Mucosa of gallbladder (tissue), 1 donor: ENCODE data around the gene OR6C65. TPM values are rescaled to one million over a fixed set of nuclear protein-coding genes. Genes with fewer than 3 reads are reported as not detected.
"Not testable (repeated sequence)": the region's sequence is repeated elsewhere in the genome, so short reads cannot be mapped to it uniquely, and the experiment has no call there.

ENCODE experiments used
- DNase-seq: peaks from one replicate; pipeline ENCODE4 v3.0.0-alpha.2; 2020; ENCODE audit warnings: low spot score
- total RNA-seq: library from RNA; stranded (reverse); gene quantifications from one replicate; pipeline ENCODE4 v1.2.1, GENCODE V29; 2021
- donor health status: DM: no; HTN: no; CAD: no.

The OR6C65 gene
- total RNA-seq, result not detected

DNA sequence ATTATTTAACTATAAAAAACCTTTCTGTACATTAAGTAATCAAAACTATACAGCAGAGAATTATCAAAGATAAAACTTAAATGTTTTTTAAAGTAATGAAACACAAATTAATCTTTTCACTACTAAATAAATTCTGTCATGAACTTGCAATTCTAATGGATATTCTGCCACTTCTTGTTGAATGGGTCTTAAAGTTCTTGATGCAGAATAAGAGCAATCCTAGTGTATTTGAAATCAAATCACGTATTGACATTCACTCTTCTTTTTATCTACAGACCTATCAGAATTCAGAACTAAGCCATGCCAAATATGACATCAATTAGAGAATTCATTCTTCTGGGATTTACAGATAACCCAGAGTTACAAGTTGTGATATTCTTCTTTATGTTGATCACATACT, at the start of gene OR6C65:
Gene OR6C65 (plus strand): TSS at position 301 of the 400 bp plus-strand sequence. CDS start 0 bp downstream, at position 301.
- no peak for DNase-seq

DNA sequence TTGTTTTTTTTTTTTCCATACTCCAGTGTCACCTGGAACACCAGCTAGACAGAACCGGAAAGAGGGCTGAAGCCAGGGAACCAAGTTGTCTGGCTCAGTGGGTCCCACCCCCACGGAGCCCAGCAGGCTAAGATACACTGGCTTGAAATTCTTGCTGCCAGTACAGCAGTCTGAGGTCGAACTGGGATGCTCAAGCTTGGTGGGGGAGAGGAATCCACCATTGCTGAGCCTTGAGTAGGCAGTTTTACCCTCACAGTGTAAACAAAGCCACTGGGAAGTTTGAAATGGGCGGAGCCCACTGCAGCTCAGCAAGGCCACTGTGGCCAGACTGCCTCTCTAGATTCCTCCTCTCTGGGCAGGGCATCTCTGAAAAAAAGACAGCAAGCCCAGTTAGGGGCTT, 45.0 kb upstream of the OR6C65 start:
- not testable (repeated sequence) for DNase-seq

DNA sequence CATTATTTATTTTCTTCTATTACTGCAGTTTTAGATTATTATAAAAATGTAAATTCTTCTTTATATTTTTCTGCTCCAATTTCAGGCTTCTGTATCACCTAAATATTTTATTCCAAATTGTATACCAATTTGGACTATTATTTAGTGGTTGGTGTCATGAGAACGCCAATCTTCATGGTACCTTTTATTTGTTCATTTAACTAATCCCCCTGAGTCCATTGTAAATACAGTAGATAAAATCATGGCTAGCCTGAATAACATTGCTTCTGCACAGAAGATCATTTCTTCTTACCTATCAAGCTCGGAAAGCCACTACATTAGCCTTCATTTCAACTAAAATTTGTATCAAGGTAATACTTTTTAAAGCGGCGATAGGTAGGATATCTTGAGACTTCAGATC, 37.7 kb upstream of the OR6C65 start, which contains the start of gene OR6C75:
Gene OR6C75 (plus strand): TSS at position 301 of the 400 bp plus-strand sequence. CDS start 2,136 bp downstream, outside the sequence.
- no peak for DNase-seq

DNA sequence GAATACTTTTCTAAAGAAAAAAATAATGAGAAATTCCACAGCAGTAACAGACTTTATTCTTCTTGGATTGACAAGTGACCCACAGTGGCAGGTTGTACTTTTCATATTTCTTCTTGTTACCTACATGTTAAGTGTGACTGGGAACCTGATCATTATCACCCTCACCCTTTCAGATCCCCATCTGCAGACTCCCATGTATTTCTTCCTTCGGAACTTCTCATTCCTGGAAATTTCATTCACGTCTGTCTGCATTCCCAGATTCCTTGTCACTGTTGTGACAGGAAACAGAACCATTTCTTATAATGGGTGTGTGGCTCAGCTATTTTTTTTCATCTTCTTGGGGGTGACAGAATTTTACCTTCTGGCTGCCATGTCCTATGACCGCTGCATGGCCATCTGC, 35.2 kb upstream of the OR6C65 start:
- no peak for DNase-seq

DNA sequence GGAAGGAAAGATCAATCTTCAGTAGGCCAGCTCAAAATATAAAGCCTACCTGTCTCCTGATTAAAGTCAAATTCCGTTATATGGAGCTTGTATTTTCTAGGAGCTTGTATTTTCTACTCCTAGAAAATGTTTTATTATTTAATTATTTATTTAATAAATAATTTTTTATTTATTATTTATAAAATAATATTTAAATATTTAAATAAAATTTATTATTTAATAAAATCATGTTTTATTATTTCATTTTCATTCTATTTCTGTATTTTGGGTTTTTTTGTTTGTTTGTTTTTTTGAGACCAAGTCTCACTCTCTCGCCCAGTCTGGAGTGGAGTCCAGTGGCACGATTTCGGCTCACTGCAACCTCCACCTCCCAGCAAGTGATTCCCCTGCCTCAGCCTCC, 27.8 kb upstream of the OR6C65 start:
- no peak for DNase-seq

DNA sequence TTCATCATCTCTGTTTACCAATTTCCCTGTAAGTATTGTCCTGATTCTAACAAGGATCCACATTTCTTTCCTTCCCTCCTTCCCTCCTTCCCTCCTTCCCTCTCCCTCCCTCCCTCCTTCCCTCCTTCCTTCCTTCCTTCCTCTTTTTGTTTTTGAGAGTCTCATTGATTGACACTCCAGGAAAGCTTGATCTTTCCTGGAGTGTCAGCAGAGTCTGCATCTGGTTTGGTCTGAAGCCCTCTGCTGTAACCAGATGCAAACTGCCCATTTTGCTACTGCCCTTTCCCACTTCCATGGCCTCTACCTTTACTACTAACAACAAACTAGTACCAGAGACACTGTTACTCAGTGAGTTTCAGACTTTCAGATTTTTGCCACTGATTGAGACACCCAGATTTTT, 14.4 kb upstream of the OR6C65 start:
- DNase-seq, result no peak

DNA sequence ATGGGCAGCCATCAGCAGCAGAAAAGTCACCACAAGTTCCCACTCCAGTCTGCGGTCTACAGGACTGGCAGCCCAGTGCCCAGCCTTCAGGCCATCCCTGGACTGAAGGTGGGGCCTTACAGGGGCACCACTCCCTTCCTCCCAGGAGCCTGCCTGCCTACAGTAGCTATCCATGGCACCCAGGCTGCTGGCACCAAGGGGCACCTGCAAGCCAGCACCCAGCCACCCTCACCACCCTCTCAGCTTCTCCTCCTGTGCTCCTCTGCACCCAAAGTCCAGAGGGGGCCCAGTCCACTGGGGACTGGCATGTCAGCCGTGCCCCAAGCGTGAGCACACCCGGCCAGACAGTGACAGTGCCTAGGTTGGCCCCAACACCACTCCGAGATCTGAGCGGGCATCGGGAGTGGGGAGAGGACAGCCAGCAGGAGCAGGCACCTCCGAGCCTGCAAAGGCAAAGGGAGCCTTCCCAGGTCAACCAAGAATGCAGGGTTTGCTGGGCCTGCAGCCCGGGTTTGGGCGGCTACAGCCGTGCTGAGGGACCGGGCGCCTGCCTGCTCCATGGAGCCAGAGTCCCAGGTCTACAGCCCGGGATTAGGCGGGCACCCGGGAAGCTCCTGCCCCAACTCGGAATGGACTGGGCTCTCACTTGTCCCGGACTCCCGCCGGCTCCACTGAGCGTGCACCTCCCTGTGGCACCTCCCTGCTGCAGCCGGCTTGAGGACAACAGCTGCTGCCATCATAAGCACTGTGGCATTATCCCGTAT, 8.1 kb upstream of the OR6C65 start:
- DNase-seq, result no peak

DNA sequence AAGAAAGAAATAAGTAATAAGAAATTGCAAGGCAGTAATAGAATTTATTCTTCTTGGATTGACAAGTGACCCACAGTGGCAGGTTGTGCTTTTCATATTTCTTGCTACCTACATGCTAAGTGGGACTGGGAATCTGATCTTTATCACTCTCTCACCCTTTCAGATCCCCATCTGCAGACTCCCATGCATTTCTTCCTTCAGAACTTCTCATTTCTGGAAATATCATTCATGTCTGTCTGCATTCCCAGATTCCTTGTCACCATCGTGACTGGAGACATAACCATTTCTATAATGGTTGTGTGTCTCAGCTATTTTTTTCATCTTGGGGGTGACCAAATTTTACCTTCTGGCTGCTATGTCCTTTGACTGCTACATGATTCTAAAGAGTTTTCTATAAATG, 4.0 kb upstream of the OR6C65 start:
- DNase-seq, result no peak

DNA sequence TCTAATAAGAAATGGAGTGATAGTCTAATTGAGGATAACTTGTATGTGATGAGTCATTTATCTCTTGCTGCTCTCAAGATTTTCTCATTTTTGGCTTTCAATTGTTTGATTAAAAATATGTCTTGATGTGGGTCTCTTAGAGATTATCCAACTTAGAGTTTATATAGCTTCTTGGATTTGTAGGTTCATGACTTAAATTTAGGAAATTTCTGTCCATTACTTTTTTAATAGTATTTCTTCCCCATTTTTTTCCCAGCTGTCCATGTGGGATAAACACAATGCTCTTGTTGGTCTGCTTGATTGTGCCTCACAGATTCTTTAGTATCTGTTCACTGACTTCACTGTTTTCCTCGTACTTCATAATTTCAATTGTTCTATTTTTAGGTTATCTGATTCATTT, 7.5 kb downstream of the OR6C65 start:
- no peak for DNase-seq

DNA sequence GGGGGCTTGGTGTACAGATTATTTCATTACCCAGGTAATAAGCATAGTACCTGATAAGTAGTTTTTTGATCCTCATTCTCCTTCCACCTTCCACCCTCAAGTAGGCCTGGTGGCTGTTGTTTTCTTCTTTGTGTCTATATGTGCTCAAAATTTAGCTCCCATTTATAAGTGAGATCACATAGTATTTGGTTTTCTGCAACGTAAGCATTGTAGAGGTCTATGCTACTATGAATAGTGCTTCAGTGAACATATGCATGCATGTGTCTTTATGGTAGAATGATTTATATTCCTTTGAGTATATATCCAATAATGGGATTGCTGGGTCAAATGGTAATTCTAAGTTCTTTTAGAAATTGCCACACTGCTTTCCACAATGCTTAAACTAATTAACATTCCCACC, 8.8 kb downstream of the OR6C65 start:
- not testable (repeated sequence) for DNase-seq

DNA sequence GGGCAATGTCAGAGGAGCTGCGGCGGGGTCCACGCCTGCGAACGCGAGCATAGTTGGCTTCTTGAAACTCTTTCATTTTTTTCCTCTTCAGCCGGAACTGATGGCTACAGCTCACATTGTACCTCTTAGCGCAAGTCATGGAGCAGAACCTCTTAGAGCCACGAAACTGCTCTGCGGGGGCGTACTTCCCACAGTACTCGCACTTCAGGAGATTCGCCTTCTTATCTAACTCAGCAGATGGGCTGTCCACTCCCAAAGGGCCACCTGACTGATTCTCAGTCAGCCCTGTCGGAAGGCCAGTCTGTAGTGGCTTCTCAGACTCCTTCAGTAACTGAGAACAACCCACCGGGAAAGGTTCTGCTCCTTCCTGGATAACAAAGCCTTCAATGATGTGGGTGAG, 11.8 kb downstream of the OR6C65 start:
- DNase-seq, result not testable (repeated sequence)

DNA sequence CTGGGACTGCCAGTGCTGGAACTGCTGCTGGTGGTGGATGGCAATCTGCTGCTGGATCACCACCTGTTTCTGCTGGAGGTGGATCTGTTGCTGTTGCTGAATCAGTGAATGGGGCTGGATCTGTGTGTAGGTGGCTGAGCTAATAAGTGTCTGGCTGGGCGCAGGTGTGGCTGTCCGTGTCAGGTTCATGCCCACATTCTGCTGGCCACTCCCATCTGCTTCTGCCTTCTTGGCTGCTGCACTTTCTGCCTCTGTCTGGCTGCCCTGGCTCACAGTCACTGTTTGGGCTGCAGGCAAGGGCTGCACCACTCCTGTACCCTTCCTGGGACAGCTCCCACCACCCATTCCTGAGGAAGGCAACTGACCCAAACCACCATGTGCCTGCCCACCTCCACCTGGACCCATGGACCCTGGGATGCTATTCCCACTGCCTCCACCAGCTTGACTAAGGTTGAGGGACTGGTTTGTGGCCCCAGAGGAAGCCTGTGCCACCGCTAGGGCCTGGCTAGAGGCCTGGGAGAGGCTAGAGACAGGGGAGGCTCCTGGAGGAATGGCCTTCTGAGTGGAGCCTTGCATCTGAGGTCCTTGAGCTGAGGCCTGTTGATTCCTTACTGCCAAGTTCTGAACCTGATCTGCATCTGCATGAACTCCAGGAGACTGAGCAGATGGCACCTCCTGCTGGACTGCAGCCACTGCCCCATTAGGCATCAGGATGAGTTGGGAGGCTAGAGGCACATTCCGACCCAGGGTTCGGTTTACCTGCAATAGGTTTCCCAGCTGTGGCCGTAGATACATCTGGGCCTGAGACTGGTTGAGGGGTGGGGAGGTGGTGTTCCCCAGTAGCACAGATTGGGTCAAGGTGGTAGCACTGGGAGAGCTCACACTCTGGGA, 13.4 kb downstream of the OR6C65 start:
- DNase-seq, result not testable (repeated sequence)

DNA sequence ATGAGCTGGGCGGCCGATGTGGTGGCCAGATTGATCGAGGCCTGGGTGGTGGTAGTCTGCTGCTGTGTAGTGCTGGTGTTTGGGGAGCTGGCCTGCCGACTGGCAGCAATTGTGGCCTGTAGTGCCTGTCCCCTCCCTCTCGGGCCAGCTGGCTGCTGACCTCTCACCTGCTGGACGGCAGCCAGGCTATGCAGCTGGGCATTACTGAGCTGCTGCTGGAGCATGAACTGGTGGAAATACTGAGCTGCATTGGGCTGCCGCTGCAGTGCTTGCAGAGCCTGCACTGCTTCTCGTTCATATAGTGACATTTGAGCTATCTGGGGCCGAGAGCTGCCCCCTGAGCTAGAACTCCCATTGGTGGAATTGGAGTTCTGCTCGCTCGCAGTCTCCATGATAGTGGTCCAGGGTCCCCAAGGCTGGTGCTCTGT, 14.1 kb downstream of the OR6C65 start:
- not testable (repeated sequence) for DNase-seq

DNA sequence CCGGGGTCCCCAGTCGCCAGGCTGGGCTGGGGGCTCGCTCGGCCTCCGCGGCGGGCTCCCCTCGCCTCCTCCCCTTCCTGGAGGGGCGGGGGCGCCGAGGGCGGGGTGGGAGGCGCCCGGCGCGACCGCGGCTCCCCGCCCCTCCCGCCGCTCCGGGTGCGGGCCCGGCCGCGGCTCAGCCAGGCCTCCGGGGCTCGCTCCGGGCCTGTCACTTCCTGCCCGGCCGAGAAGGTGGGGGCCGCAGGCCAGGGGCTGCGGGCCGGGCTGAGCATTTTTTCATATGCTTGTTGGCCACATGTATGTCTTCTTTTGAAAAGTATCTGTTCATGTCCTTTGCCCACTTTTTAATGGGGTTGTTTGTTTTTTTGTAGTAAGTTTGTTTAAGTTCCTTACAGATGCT, 14.6 kb downstream of the OR6C65 start:
- DNase-seq, result not testable (repeated sequence)

DNA sequence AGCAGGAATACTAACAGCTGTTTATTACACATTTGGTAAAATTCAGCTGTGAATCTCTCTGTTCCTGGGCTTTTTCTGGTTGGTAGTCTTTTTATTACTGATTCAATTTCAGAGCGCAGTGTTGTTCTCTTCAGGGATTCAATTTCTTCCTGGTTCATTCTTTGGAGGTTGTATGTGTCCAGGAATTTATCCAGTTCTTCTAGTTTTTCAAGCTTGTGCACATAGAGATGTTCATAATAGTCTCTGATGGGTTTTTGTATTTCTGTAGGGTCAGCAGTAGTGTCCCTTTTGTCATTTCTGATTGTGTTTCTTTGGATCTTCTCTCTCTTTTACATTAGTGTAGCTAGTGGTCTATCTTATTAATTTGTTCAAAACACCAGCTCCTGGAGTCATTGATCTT, 16.6 kb downstream of the OR6C65 start:
- DNase-seq, result no peak

DNA sequence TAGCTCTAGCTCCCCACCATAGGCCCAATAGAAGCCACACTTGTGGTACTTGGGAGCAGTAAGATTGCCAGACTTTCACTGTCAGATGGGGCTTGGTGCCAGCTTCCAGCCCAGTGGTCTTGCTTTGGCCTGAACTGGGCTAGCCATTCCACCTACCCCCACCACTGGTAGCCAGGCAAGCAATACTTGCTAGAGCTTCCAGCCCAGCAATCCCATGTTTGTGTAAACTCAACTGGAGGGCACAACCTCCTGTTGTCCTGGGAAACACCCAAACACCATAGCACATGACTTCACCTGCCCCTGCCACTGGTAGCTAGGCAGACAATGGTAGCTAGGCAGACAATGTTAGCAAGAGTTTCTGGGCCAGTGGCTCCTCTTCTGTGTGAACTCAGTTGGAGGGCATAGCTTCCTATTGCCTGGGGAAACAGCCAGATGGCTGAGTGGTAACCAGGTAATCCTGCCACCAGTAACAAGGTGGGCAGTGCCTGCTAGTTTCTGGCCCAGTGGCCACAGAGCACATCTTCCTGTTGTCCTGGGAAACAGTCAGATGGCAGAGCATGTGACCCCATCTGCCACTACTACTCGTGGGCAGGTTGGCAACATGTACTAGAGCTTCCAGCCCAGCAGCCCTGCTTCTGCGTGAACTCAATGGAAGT, 20.1 kb downstream of the OR6C65 start:
- DNase-seq, result no peak

DNA sequence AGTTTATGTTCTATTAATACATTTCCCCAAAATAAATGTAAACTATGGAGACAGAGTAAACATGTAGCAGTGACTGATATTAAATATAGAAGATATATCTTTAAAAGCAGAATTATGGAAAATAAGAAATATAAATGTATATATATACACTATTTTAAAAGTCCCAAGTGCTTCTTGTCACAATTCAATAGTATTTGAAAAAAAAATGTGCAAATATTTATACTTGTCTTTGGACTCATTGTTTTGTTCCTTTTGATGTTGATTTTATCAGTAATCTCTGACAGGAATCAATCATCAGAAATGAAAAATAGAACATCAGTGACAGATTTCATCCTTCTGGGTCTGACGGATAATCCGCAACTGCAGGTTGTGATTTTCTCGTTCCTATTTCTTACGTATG, 25.6 kb downstream of the OR6C65 start, which contains the start of gene OR6C76:
Gene OR6C76 (plus strand): TSS at position 301 of the 400 bp plus-strand sequence. CDS start 0 bp downstream, at position 301.
- DNase-seq, result no peak

DNA sequence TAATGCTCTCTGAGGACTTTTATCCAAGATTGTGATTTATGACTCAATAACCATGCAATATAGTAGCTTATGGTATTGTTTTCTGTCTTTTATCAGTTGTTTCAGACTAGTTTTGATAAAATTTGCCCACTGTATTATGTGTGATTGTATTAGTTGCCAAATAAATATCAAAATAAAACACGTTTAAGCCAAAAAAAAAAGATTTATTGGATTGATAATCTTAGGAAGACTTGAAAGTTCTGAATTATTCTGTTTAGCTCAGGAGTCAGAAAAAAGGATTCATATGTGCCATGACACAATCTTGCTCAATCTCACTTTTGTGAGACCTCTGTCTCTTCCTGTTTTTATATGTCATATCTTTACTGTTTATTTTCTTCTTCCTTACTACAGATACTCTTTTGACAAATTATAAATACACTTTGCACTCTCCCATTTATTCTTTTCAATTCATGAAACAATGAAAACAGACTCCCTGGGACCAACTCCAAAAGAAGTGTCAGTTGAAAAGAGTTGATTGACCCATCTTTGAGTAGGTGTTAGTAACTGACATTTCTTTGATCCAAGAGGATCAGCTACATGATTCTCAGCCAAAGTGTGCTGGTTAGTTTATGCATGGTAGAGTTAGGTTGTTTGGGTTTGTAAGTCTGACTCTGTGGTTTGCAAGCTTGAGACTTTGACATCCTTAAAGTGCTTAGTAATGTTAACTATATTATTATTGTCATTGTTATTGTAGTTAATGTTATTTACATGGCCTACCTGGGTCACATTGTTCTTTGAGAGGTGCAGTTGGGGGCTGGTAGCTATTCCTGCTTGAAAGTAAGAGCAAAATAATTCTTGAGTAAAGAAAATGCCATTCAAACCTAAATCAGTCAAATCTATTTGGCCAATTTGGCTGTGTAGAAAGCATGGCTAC, 28.3 kb downstream of the OR6C65 start:
- no peak for DNase-seq

DNA sequence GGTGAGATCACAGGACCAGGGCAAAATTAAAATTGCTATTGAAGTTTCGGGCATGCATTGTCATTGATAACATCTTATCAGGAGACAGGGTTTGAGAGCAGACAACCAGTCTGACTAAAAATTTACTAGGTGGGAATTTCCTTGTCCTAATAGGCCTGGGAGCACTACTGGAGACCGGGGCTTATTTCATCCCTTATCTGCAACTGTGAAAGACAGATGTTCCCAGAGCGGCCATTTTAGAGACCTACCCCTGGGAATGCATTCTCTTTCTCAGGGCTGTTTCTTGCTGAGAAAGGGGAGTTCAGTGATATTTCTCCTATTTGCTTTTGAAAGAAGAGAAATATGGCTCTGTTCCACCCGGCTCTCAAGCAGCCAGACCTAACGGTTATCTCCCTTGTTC, 40.9 kb downstream of the OR6C65 start:
- DNase-seq, result not testable (repeated sequence)

DNA sequence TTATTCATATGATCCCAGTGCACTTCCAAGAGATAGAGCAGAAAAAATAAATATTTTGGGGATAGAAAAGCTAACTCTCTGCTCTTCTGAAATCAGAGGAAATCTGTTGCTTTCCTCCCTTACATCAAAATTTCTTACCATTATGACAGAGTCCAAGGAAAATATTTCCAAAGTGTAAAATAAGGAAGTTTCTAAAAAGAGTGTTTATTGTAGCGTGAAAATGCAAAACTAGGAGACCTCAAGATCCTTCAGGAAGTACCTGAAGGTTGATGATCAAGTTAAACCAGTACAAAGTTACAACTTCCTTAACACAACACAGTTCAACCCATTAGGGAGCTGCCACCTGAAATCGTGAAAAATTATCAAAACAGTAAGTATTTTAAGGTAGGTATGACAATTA, 43.4 kb downstream of the OR6C65 start, which contains the start of gene OR6C2:
Gene OR6C2 (plus strand): TSS at position 301 of the 400 bp plus-strand sequence. CDS start 8,138 bp downstream, outside the sequence.
- no peak for DNase-seq

DNA sequence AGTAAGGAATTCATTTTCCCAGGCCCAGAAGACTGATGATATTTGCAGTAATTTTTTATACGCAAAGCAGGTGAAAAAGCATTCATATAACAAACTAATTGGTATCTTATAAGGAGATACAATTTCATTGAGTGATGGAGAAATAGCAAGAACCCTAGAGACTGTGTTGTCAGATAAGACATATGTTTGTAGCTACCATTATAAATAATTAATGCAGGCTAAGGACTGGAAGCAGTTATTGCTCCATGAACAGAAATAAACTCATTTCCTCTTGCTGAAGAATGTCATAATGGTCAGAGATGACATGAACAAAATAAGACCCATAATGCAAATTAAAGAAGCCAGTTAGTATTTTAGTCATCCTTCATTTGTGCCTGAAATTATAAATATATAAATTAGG, 45.0 kb downstream of the OR6C65 start:
- DNase-seq, result no peak
